Activated T-helper 9 cell treated with anti-CD3 and anti-CD28 coated beads, Interleukin-2, amount 50 U/mL, for 16 hours (primary cell): Measurements from ENCODE around the gene PLEKHG7.
"Not testable (repeated sequence)": the region's sequence is repeated elsewhere in the genome, so short reads cannot be mapped to it uniquely, and the experiment has no call there.

Source experiments
- DNase-seq: peaks from one replicate; pipeline ENCODE4 v3.0.0-alpha.2; 2020; ENCODE audit warnings: low read depth

The PLEKHG7 gene

DNA sequence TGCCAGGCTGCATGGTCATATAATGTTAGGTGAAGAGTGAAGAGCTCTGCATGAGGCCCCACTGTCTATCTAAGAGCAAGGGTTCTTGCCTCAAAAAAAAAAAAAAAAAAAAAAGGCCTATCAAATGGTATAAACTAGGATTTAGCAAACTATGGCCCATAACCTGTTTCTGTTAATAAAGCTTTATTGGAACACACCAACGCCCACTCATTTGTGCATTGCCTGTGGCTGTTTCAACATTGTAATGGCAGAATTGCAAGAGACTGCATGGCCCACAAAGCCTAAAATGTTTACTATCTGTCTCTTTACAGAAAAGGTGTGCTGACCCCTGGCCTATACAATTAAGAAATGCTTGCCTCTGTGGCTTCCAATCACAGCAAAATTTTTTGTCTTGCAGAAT is 12.8 kb downstream of the PLEKHG7 start:
- DNase-seq = no peak

DNA sequence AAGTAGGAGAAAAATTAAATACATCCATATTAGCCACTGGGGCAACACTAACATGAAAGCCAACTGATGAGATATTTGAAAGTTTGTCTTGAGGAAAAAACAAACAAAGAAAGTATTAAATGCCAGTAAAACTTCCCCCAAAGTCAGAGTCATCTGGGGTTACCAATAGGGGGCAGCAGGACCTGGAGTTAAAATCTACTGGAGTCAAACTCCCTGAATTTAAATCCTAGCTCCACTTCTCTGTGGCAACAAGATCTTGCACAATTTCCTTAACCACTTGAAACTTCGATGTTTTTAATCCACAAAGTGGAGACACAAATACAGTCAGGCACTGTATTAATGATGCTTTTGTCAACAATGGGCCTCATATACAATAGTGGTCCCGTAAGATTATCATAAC is 14.4 kb downstream of the PLEKHG7 start:
- DNase-seq = no peak

DNA sequence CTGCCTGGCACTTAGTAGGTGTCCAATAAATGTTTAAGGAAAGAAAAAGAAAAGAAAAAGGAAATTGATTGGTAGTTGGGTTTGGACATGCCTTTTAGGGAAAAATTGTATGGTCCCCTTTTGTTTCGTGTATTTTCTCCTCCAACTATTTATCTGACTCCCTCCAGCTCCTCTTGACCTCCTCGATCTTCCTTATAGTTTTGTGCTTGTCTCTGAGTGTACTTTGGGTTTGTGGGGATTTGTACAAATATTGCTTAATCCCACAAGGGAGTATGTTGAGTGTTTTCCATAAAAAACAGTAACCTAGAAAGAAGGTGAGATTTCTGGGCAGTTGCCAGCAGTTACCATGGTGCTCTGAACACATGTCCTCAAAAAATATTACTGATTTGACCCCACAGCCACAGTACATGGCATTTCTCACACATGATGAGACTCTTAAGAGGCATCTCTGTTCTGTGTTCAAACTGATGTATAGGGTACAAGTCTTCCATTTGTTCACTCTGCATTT is 15.7 kb downstream of the PLEKHG7 start:
- DNase-seq = no peak

DNA sequence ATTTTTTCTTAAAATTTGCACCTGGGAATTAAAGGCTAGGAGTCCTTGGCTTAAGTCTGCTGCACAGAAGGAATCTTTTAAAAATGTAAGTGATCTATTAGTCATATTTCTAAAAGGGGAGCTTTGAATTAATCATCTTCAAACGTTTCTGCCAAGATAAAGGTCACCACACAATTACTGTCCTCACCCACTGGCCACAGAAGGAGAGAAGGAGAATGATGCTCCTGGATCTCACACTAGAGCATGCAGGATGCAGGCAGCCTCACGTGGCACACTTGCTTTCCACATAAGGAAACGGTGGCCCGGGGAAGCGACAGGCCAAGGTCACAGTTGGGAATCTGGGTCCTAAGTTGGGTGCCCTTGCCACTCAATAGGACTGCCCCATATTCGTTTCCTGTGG is 16.9 kb downstream of the PLEKHG7 start:
- DNase-seq = no peak

DNA sequence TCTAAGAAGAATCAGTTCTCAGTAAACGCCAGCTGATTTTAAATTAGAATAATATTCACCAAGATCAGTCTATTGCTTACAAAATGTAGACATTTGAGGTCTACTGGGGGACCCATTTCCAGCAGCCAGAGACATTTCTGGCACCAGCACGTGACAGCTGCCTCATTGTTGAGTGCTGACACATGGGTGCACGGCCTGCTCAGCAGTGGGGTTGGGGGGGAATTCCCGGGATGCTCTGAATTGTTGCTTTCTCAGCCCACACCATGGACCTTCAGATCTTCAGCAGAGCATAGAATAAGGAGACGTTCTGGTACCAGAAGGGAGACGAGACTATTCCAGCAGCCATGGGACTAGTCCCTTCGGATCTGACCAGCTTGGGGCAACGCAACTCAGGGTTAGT is 18.3 kb downstream of the PLEKHG7 start:
- DNase-seq = no peak

DNA sequence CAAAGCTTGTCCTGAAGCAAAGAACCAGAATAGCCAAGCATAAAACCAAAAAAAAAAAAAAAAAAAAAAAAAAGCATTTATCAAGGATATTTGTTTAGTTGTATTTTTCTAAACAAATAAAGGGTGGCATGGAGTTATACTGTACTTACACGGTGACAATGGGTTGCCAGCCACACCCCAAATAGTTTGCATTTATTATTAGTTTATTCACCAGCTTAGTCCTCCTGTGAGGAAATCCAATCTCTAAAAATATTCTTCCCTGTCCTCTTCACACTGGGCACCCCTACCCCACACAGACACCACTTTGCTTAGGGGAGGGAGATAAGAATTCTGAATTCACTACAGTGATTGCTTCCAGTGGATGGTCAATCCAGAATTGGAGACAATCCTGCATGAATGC is 18.9 kb downstream of the PLEKHG7 start:
- no peak for DNase-seq

DNA sequence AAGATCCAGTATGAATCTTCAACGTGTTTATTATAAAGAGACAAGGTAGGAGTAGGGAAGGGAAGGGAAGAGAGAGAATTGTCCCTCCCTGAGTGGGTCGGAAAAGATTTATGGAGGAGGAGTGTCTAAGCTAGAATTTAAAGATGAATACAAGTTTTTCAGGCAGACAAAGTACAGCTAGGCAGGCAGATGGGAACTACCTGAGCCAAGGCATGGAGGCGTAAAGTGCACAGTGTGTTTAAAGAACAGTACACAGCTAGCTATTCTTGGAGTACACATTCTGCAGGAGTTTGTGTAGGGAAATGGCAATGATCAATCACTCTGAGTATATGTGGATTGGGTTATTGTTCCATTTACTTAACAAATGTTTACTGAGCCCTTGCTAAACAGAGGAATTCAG is 20.1 kb downstream of the PLEKHG7 start:
- no peak for DNase-seq

DNA sequence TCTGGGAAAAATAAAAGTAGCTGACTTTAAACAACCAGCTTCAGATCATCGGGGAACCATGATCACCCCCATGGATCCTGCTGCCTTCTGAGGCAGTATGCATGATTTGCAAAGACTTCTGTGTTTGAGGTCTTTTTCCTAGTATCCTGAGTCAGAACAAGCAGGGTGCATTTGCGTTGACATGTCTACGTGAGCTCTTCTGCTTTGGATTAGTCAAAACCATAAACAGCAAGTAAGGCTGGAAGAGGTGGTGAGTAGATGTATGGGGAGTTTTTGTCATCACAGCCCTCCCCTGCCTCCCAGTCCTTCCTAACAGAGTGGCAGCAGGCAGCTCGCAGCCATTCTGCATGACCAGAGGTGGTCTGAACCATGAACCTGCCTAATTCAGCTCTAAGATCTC is 24.1 kb downstream of the PLEKHG7 start:
- DNase-seq = no peak

DNA sequence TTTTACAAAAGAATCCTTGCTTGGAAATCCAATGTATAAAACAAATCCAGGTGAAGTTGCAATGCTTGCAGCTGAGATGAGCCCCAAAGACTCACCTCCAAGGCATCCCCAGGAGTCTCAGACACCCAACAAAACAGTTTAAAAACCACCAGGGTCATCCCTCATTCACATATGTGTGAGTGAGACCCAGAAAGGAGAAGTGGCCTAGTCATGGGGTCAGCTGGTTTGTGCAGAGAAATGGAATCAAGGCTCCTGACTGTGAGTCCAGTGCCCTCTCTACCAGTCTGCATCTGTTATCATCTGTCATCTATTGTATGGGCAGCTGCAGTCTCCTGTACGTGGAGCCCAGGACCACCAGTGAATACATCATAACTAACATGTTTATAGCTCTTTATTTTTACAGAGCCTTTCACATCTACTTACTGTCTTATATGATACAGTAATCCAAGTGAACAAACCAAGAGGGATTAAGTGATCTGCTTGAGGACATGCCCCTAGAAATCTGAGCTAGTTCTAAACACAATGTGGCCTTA is 27.1 kb downstream of the PLEKHG7 start:
- no peak for DNase-seq

DNA sequence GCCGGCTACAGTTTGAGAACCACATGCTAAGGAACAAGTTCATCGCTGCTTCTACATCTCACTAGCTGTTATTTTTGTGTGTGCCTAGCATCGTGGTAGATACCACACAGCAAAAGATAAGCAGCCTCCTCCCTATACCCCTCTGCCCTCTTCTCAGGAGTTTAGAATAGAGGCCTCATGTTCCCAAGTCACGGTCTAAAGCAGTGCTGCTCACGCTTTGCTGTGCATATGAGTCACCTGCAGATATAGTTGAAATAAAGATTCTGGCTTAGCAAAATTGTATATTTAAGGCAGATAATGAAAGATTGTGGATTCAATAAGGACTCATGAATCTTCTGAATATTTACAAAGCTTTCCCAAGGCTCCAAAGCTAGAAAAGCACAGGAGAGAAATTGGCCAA is 28.0 kb downstream of the PLEKHG7 start:
- no peak for DNase-seq

DNA sequence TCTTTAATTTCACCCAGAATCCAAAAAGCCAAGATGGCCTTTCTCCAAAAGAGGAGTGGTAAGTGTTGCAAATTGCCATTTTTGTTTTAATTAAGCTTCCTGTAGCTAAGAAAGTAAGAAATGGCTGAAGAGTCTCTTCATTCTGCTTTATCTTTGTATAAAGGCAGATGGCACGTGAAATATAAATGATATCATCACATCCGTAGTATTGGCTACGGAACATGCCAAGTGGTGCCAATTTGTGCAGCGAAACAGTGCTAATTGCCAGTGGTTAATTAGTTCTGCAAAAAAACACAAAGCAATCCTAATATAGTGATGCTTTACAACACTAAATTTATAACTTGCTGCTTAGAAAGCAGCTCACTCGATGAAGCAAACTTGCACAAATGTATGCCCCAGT is 29.4 kb downstream of the PLEKHG7 start:
- DNase-seq = no peak

DNA sequence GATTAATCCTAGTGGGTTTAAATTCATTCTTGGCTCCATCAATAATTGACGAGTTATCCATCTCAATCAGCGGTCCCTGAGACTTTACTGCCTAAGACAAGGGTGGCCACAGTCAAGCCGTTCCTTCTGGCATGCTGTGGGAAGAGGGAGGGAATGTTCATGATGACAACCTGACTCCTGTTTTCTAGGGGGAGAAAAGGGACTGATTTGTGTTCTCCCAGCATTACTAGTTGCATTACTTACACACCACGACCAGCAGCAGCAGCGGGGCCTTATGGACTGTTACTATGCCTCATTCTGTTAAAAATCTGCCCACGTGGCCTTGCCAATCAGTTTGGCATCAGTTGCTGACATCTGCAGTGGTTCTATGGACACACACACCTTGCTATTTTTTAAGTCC is 29.9 kb downstream of the PLEKHG7 start:
- DNase-seq = no peak

DNA sequence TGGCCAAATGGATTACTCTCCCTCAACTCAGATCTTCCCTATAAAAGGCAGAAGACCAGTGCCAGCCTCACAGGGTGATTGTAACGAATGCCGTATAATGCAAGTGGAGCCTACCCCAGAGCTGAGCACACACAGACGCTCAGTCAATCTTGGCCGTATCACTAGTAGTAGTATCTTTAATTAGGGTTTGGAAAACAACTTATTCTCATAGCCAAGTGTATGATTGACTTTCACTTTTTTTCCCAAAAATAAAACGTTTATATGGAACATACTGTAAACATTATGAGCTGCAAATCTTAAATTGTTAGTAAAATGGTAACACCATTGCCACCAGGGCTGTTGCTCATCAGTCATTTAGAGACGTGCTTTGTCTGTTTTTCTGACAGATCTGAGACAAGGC is 30.4 kb downstream of the PLEKHG7 start:
- no peak for DNase-seq

DNA sequence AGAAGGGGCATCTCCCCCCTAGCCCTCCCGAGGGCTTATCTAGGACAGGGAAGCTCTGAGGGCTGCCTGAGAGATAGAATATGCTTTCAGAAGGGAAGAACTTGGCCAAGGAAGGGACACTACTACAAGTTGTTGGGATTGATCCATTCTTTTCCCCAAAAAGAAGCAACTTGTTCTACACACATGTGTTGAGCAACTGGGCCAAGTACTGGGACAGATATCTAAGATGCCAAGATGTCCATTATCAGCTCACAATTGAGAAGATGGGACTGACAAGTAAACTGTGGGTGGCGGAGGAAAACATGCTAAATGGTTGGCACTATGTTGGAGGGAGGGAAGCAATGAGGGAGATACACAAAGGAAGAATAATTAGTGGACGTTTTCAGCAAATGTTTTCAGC is 30.9 kb downstream of the PLEKHG7 start:
- DNase-seq = no peak

DNA sequence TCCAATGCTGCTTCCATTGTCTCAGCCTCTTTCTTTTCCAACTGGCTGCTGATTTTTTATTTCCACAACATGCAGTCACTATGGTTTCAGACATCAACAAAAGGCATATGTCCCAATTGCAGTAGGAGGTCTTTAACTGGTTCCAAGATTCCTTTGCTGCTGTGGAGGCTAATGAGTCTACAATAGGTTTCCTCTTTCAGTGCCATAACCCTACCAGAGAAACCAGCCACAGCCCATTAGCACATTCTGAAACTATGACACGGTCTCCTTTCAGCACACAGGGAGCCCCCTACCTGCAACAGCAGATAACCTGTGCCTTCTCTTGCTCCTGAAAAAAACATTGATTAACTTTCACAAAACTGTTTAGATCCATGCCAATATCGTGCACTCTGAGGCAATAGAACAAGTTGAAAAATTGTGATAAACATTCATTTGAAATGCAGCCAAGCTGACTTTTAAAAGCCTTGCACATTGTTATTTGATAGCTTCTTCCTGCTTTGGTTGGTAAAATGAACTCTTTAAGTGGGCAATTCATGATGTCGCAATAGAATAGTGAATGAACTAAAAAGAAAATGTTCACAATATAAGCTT is 32.4 kb downstream of the PLEKHG7 start:
- no peak for DNase-seq

DNA sequence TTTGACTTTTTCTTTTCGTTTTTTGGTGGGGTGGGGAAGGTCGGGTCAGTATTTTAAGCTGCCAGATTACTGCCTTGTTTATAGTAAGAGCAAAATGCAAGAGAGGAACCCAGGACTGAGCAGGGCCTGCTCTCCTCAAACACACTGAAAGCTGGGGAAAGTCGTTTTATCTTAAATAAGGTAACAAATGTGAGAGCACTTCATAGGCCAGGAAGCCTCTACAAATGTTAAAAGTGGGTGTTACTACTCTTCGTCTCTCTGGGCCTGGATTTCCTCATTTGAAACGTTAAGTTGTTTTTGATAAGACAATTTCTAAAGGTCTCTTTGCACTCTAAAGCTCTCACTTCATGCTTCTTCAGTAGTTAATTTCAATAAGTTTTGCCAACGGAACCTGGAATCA is 33.8 kb downstream of the PLEKHG7 start:
- DNase-seq = no peak

DNA sequence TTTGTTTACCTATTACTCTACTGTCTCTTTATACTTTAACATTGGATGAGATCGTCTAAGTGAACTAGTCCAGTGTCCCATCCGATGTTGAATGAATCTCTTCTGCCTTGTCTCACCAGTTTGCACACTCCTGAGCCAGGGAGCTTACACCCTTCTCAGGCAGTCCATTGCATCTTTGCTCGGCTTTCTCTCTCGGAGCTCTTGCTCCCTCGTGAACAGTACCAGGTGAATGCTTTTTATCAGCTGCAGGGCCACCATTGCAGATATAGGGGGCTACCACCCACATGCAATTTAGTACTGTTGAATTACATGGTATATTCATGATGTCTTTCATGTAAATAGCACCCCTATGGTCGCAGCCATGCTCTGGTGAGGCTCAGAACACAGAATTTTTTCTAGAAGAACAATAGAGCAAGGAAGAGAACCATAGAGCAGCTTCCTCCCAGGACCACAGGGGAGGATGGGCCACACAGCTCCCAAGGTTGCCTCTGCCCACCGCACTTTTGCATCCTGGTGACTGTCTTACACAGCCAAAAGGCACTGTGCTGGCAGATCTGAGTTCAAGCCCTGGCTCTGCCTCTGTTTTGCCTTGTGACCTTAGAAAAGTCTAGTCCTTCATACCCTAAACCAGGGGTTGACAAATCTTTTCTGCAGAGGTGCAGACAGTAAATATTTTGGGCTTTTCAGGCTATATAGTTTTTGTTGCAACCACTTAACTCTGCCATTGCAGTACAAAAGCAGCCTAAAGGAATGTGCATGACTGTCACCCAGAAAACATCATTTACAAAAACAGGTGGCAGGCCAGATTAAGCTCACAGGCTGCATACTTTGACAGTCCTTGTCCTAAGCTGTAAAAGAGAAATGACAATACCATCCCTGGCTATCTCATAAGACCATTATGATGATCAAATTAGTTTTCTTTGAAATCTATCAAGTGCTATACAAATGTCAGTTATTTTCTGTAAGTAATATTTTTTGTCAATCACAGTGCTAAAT is 35.4 kb downstream of the PLEKHG7 start:
- no peak for DNase-seq

DNA sequence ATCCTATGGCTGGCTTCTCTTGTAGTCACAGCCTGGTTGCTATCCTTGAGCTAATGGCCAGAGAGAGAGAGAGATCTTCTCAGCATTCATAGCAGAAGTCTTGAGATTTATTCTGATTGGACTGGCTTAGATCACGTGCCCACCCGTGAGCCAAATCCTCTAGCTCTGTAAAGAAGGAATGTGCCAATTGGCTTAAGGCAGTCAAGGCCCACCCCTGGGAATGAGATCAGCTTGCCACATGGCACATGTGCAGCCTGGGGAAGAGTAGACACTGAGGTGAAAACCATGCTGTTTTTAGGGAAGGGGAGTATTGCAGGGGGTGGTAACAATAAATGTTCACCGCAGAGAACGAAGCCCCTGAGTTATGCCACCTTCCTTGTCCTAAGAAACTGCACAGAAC is 36.3 kb downstream of the PLEKHG7 start:
- DNase-seq = no peak

DNA sequence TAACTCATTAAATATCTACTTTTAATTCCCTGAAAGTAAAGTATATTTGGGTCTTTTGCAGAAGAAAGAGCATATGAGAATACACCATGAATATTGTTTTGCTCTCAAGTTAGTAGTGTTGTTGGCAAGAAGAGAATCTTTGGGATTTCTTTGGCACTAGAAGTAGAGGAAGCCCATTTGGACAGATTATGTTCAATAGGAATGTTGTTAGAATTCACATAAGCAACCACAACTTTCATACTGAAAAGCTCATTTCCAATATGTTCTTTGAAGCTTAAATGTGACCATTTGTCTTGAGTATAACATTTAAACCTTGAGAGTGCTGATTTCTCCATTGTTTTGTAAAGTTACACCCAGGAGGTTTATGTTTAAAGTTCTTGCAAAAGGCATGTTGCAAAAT is 37.6 kb downstream of the PLEKHG7 start:
- no peak for DNase-seq

DNA sequence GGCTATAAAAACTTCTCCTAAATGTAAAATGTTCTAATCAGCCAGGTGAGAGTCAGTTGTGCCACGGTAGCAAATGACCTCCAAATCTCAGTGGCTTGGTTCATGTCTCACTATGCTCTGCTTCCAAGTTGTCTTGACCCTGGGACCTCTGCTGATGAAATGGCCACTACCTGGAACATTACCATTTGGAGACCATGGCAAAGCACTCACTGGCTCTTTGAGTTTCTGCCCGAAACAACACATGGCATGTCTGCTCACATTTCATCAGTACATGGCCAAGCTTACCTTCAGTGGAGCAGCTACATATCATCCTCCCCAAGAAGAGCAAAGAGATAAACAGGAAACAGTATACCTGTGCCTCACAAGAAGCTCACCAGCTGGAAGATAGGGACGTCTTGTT is 40.2 kb downstream of the PLEKHG7 start:
- DNase-seq = no peak

DNA sequence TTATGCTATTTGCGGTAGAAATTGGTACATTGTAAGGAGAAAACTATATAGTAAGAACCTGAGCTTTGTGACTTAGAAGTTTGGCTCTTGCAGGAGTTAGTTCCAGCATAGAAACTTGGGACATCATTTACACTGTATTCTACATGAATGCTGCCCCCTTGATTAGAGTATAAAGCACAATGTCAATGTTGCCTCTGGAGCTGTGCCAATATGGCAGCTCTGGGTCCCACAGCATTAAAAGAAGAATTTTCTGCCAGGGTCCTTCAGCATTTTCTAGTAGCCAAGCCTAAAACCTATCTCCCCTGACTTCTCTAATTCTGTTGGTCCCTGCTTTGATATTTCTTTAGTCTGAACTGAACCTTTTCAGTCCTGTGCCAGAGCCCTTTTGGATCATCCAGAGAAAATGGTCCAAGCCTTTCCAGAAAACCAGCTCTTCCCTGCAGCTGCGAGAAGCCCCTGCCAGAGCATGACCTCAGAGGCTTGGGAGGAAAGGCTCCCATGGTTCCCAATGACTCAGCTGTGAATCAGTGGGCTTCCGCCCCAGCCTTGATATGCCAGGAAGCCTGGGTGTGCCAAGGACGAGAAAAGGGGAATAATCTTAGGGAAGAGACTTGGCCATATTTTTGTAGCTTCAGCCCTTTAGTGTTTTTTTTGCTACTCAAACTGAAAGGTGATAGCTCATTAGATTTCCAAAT is 43.2 kb downstream of the PLEKHG7 start:
- DNase-seq = no peak

DNA sequence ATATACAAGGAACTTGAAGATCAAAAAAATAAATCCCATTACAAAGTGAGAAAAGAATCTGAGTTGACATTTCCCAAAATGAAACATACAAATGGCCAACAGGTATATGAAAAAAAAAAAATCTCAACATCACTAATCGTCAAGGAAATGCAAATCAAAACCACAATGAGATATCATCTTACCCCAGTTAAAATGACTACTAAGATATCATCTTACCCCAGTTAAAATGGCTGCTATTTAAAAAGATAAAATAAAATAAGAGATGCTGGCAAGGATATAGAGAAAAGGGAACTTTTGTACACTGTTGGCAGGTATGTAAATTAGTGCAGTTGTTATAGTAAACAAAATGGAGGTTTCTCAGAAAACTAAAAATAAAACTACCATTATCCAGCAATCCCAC is 44.4 kb downstream of the PLEKHG7 start:
- DNase-seq = no peak

DNA sequence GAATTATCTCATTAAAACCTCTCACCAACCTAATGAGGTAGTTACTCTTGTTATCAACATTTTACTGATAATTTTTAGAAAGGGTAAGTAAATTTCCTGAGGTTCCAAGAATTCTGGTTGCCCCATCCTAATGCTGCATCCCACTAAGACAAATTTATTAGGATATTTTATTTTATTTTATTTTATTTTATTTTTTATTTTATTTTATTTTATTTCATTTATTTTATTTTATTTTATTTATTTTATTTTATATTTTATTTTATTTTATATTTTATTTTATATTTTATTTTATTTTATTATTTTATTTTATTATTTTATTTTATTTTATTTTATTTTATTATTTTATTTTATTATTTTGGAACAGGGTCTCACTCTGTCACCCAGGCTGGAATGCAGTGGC is 46.9 kb downstream of the PLEKHG7 start:
- DNase-seq = not testable (repeated sequence)
